MM.1S (cell line): Measurements from ENCODE around the gene INPP4A.

Source experiments
- CTCF ChIP-seq: fragments of 300-600 bp; sonication (generic); IDR thresholded peaks from 2 replicates; pipeline ENCODE4 v1.5.1; 2016; ENCODE audit warnings: antibody characterized with exemption, low read length, mixed read lengths
- EZH2 ChIP-seq: fragments of 300-600 bp; sonication (generic); optimal IDR thresholded peaks from 2 replicates; pipeline ENCODE3; 2017; ENCODE audit warnings: low read depth, mild to moderate bottlenecking, antibody characterized with exemption, low read length, mixed read lengths

GRCh38 chr2:98463988-98464771 is 19.5 kb downstream of the INPP4A start:
- no peak for TF ChIP-seq EZH2
- TF ChIP-seq CTCF, result no peak
